Eye (tissue), 1 donor: Measurements from ENCODE around the gene SLC16A4.
A peak's percentile ranks its signal among the peaks of the same experiment; 100 is the strongest.
"Not testable (repeated sequence)": the region's sequence is repeated elsewhere in the genome, so short reads cannot be mapped to it uniquely, and the experiment has no call there.

Source experiments
- DNase-seq: peaks from one replicate; pipeline ENCODE4 v3.0.0-alpha.2; 2015

Gene SLC16A4

DNA sequence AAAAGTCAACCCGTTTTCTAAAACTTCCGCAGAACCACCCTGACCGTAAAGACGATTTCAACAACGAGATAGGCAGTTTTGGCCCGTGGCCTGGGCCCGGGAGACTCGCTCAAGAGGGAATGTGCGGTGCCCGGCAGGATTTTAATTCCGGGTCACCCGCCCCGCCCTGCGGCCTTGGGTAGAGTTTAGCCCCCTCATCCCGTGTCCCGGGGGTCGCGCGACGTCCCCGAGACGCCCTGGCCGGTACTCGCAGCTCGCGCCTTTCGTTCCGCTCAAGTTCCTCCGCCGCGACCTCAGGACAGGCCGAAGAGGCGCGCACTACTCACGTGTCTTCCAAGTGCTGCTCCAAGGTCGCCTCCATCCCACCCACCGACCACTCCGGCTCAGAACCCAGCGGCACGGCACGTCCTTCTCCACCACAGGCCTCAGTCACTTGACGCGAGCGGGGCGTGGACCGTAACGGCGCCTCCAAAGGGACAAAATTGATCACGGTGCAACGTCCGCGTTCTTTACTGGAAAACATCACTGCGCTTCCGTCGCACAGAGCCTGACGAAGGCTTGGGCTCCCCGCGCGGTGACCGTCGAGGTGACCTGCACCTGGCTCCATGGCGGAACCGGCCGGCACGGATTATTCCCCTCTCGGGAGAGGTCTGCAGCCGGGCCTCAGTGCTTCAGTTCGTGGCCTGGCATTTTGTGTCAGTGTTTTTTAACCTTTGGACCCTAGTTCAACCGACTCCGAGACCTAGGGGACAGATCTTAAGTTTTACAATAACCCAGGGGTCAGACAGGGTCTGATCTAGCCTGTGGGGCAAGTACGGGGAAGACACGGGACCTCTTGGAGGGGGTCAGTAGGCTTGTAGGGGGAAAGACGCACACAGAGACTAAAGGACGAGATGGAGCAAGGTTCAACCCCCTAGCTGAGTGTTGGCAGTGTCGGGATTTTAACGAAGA is 16.7 kb upstream of the SLC16A4 start, which contains the start of gene LAMTOR5:
LAMTOR5 (minus strand) TSS at position 435 of the 951 bp plus-strand sequence; CDS start at position 361, 74 bp downstream.
- DNase-seq, result peak; percentile 98

DNA sequence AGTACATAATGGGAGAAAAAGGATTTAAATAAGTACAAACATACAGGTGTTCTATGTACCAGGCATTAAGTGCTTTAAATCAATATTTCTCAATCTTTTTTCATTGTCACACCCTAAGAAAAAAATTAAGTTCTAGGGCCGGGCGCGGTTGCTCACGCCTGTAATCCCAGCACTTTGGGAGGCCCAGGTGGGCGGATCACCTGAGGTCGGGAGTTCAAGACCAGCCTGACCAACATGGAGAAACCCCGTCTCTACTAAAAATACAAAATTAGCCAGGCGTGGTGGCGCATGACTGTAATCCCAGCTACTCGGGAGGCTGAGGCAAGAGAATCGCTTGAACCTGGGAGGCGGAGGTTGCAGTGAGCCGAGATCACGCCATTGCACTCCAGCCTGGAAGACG is 15.6 kb upstream of the SLC16A4 start:
- DNase-seq, result not testable (repeated sequence)

DNA sequence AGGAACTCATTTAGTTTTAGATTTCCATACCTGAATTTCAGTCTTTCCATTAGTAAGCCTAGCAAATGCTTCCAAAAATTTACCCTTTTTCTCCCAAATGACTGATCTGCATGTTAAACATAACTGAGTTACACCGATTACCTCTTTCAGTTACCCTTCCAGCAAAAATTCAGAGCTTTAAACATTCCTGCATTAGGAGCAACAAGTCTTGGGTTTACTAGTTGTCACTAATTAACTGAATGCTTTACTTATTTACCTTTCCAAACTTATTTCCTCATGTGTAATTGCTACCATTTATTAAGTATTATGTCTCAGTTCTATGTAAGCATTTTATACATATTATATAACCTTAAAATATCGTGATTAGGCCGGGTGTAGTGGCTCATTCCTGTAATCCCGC is 13.6 kb upstream of the SLC16A4 start:
- no peak for DNase-seq

DNA sequence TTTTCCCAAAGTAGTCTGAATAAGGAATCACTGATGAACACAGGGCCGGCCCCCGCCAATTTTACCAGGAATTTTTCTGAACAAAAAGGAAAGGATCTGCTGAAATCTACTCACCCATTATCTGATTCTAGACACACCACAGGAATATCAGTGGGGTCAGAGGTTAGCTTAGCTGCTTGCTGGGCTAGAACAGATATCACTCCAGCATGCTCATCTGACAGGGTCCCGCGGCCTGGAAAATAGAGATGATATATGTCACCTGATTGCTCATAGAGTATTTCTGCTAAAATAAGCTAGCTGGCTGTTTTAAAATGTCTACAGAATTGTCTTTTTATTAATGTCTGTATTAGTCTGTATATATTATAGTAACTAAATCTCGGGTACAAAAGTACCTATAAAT is 13.0 kb upstream of the SLC16A4 start:
- DNase-seq, result no peak

DNA sequence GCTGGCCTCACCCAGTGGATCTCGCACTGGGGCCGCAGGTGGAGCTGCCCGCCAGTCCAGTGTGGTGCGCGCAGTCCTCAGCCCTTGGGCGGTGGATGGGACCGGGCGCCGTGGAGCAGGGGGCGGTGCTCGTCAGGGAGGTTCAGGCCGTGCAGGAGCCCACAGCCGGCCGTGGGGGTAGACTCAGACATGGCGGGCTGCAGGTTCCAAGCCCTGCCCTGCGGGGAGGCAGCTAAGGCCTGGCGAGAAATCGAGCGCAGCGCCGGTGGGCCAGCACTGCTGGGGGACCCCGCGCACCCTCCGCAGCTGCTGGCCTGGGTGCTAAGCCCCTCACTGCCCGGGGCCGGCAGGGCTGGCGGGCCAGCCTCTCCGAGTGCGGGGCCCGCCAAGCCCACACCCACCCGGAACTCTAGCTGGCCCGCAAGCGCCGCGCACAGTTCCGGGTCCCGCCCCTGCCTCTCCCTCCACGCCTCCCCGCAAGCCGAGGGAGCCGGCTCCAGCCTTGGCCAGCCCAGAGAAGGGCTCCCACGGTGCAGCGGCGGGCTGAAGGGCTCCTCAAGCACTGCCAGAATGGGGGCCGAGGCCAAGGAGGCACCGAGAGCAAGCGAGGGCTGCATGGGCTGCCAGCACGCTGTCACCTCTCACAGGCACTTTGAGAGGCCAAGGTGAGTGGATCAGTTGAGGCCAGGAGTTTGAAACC is 5.6 kb upstream of the SLC16A4 start:
- not testable (repeated sequence) for DNase-seq

DNA sequence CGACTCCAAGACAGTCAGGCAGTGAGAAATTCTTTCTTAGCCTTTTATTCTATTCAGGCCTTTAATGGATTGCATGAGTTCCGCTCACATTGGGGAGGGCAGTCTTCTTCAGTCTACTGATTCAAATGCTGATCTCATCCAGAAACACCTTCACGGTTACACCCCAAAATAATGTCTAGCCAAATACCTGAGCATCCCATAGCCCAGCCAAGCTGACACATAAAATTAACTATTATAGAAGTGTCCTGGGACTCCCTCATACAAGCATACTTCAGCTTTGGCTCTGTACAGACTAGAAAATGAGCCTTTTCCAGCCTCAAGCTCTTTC is 3.6 kb upstream of the SLC16A4 start:
- no peak for DNase-seq

DNA sequence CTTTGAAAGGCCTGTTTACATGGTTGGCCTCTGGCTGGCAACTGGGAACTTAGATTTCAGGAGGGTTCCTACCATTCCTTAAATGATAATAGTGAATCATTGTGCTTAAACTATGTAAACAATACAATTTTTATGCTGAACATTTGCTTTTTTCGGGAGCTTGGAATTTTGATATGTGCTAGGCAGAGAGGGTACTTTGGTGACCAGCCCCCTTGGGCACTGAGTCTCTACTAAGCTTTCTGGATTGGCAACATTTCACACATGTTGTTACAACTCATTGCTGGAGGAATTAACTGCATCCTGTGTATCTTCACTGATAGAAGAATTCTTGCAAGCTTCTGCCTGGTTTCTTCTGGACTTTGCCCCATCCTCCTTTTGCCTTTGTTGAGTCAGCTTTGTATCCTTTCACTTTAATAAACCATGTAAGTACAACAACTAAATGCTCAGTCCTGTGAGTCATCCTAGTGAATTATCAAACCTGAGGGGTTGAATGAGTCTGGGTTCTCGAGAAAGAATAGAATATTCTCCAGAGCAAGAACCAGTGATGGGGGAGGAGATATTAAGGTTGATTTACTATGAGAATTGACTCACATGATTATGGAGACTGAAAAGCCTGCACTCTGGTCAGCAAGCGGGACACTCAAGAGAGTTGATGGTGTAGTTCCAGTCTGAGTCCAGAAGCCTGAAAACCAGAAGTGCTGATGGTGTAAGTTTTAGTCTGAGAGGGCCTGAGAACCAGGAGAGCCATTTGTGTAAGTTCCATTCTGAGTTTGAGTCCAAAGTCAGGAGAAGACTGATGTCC is 3.1 kb upstream of the SLC16A4 start:
- DNase-seq, result no peak

DNA sequence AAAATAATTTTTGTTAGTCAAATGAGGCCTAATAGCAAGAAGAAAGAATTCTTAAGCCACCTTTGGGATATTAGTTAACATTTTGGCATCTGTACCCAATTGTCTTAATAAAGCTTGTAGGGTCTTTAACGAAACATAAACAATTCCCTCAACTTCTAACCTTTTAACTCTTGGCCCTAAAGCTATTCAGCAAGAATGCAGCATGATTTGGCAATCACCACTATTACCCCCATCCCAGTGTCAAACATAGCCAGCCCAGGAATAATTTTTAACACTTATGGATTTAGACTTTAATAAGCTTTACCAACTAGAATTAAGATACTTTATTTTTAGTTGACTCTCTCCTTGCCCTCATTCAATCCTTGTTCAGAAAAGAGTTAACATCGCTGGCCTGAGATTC is 2.5 kb upstream of the SLC16A4 start:
- DNase-seq, result no peak

DNA sequence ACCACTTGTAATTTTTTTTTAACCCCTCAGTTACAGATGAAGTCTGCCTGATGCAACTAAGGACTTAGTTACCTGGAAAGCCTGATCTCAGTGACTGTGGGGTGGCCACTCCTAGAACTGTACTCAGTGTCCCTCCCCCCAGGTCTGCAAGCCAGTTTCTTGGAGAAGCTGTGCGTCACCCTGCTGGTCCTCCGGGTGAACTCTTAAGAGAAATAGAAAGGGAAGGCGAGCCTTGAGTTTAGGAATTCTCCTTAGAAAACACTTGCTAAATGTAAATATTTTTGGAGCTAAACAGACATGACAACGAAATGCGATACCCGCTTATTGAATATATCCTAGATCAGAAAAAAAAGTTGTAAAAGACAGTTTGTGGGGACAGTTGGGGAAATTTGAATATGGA is 730 bp downstream of the SLC16A4 start:
- DNase-seq, result peak; percentile 19

DNA sequence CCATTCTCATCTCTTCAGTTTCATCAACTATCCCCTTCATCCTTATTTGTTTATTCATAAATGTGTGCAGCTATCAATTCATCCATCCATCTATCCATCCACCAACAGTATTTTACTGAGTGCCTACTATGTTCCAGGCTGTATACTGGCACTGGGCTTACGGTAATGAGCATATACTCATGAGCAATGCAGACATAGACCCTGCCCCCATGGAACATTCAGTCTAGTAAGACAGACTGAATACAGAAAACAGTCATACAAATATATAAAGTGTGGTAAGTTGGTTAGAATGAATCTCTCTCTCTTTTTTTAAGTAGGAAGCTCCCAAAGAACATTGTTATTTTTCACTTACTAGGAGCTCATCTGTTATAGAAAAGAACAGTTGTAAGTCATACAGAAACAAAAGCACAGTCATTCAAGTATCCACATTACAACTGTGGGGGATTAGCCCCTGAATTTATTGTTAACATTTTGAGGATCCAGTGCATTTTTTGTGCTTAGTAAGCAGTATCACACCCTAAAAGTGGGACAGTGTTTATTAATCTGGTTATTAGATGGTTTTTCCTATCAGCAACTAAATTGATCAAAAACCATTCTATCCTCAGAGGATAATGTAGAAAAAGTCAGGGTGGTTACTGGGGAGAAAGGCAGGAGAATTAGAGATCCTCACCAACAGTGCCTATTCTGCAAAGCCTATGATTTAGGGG is 3.6 kb downstream of the SLC16A4 start:
- DNase-seq, result no peak

DNA sequence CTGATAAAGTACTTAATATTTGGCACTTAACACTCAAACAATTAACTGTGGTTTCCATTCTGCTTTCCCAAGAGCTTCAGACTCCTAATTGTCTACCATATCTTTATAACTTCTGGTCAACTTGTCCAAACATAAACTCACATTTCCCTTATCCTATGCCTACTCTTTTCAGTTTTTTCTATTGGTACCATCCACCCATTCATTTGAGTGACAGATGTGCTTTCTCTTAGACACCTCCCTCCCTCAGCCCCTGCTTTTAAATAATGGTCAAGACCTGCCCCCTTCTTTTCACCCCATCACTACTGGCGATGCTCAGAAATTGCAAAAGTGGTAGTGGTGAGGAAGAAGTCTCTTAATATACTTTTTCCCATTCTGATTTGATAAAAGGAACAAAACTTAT is 5.5 kb downstream of the SLC16A4 start:
- DNase-seq, result no peak

DNA sequence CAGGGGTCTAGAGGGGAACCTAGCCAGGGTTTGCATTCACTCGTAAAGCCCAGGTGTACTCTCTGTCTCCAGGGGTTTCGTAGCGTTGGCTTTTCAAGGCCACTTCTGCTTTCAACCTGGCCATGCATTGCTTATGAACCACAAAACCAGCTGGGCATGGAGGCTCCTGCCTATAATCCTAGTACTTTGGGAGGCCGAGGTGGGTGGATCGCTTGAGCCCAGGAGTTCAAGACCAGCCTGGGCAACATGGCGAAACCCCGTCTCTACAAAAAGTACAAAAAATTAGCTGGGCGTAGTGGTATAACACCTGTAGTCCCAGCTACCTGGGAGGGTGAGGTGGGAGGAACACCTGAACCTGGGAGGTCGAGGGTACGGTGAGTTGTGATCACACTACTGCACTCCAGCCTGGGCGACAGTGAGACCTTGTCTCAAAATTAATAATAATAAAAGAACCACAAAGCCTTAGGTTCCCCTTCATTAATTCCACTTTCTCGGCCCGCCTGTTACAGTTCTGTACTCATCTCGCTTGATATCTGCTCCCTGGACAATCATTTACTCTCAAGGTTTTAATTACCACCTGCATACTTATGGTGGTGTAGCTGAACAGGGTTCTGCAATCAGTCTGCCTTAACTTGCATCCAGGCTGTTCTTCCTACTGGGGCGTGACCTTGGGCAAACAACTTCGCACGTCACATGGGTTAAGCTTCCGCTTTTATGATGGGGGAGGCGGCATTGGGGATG is 6.1 kb downstream of the SLC16A4 start:
- no peak for DNase-seq

DNA sequence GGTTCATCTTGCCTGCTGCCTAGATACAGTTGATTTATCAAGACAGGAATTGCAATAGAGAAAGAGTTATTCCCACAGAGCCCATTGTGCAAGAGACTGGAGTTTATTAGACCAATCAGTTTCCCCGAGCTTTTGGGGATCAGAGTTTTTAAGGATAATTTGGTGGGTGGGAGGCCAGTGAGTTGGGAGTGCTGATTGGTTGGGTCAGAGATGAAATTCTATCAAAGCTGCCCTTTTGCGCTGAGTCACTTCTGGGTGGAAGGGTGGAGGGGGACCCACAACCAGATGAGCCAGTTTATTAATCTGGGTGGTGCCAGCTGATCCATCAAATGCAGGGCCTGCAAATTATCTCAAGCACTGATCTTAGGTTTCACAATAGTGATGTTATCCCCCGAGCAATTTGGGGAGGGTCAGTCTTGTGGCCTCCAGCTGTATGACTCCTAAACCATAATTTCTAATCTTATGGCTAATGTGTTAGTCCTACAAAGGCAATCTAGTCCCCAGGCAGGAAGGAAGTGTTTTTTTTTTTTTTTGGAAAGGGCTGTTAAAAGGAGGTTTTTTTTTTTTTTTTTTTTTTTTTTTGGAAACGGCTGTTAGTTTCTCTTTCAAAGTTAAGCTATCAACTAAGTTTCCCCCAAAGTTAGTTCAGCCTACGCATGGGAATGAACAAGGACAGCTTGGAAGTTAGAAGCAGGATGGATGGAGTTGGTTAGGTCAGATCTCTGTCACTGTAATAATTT is 7.4 kb downstream of the SLC16A4 start:
- DNase-seq, result no peak

DNA sequence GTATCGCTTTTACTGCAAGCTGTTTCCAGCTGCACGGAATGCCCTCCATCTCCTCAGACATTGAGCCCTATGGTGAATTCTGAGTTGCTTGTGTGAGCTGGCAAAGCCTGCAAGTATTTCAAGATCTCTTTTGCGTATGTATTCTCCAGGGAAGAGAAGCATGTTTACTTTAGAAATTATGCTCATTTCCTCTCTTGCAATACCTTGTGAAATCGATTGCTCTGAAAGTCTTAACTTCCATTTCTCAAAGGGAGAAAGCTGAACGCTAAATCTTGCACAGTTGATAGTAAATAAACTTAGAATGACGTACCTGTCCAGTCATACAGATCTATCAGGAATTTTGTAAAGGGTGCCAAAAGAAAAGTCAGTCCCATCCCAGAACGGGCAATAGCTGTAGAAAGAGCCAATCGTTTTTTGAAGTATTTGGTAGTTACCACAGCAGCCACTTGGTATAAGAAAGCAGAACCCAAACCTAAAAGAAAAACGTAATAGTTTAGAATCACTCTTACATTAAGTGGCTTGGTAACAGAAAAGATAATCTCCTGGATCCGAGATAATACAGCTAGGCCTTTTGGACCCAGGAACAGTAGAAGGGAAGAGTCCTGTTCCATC is 10.0 kb downstream of the SLC16A4 start:
- no peak for DNase-seq

DNA sequence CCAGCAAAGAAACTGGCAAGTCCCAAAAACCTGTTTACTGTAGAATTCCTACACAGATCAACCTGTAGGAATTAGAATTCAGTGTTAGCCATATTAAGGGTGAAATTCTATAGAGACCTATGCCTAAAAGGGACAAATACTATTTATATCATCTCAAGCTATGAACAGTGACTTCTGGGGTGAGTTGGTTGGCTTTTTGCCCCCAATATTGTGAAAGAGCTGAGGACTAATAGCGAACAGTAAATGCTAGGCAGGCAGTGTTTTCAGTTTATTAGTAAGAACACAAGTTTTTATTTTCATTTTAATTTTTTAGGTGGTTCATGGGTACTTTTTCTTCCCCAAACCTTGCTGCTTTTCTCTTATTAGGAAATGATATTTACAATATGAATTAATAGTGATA is 15.3 kb downstream of the SLC16A4 start:
- DNase-seq, result no peak

DNA sequence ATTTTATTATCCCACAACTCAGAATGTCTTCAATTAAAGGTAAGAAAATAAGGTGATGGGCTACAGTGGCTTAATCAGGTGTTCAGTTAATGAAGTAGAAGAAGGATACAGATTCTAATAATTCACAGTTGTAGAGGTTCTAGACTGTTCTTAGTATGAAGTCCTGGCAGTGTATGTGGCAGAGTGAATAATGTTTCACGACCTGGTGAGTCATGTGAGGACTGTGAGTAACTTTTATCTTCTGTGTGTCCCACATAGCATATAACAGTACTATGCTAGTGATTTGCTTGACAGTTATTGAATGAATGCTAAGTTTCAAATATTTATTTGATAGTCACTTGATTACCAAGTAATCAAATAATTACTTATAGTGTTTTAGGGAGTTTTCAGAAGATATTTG is 20.0 kb downstream of the SLC16A4 start:
- DNase-seq, result no peak

DNA sequence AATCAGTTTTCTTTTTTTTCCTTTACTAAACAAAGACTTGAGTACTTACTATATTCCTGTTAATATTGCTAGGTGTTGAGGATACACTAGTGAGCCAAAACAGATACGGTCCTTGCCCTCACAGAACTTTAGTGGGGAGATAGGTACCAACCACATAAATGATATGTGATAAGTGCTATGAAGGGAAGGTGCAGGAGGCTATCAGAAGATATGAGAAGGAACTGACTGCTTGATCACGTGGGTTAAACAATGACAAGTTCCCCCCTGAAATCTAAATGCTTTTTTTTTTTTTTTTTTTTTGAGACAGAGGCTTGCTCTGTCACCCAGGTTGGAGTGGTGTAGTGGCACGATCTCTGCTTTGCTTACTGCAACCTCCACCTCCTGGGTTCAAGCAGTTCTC is 26.6 kb downstream of the SLC16A4 start:
- no peak for DNase-seq

DNA sequence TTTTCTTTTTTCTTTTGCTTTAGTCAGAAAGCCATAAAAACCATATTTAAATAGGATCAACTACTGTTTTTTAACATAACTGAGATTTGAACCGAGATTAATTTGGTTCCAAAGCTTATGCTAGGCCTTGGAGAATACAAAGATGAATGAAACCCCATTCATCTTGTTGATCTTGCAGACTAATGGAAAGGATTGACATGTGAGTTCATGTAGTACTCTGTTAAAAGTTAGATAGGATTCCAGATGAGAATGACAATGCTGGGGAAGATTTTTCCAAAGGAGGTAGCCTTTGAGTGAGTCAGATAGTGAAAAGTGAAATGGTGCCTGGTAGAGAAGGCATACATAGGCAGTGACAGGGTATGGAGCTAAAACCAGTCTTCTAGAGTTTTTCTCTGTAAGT is 29.0 kb downstream of the SLC16A4 start:
- DNase-seq, result no peak

DNA sequence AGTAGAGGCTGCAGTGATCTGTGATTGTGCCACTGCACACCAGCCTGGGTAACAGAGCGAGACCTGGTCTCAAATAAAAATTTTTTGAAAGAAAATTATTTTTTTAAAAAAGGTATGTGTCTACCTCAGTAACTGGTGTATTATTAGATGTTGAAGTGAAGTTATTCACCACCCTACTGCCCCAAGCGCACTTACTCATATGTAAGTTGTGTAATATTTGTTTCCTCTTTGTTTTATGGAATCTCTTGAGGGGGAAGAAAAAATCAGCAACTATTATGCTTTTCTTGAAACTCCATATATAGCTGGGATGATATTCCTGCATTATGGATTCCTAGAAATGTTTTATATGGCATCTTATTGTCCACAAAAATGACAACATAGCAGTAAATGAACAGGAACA is 30.4 kb downstream of the SLC16A4 start:
- no peak for DNase-seq

DNA sequence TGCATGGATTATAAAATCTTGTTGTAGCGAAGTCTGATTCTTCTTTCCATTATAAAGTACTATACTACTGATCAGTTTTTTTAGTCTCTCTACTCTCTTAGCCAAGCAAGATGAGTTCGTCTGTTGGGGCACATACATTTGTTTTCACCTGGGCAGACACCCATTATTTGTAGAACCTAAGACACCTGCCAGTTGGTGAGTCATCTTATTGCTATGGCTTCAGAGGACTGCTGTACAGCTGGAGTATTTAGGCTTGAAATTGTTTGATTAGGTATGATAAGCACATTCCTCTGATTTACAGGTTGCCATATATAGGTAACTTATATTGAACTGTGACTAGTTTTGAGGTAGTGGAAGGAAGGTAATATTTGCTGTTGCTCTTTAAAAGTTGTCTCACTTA is 34.4 kb downstream of the SLC16A4 start:
- DNase-seq, result no peak

DNA sequence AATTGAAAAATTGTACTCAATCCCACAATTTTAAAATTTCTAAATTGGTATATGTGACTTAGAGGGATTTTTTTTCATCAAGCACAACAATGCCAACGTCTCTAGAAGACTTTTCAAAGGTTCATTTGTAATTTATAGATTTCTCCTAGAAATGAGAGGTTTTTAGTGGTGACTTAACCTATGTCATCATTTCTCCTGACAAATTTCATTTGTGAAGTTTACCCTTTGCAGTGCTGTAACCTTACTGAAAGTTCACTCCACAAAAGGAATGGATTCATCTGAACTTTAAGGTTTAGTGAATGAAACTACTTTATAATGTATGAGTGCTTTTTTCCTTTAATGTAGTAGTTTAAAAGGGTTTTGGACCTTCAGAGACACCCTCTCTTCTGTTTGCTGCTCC is 35.5 kb downstream of the SLC16A4 start:
- no peak for DNase-seq
